OCI-LY3 (cell line): Measurements from ENCODE around the gene LILRA2.

Source experiments
- H2AFZ ChIP-seq: fragments of 200-600, 300-600 bp; shearing (Covaris generic); 2 replicates; pipeline ENCODE4 v1.6.0; 2014; ENCODE audit warnings: antibody characterized with exemption, low read depth, low read length
- H3K27ac ChIP-seq: fragments of 200-600, 300-600 bp; sonication (generic); 2 replicates; pipeline ENCODE4 v1.5.1; 2014; ENCODE audit warnings: mild to moderate bottlenecking, low read length, moderate library complexity, mixed read lengths
- H3K27me3 ChIP-seq: fragments of 200-600, 300-600 bp; sonication (generic); 2 replicates; pipeline ENCODE4 v1.6.1; 2014; ENCODE audit warnings: low read depth, low read length, mixed read lengths
- H3K36me3 ChIP-seq: fragments of 200-600, 300-600 bp; sonication (generic); replicated peaks from 2 replicates; pipeline ENCODE3; 2014; ENCODE audit warnings: low read depth, low read length, mixed read lengths
- H3K4me1 ChIP-seq: fragments of 300-600, 200-600 bp; sonication (generic); 2 replicates; pipeline ENCODE4 v1.6.1; 2014; ENCODE audit warnings: low read length, mixed read lengths
- H3K4me2 ChIP-seq: fragments of 200-600, 300-600 bp; sonication (generic); 2 replicates; pipeline ENCODE4 v1.6.1; 2014; ENCODE audit warnings: low read length, mixed read lengths
- H3K4me3 ChIP-seq: fragments of 300-600, 200-600 bp; sonication (generic); 2 replicates; pipeline ENCODE4 v1.5.1; 2014; ENCODE audit warnings: antibody characterized with exemption, mild to moderate bottlenecking, low read length, moderate library complexity
- H3K79me2 ChIP-seq: fragments of 300-600, 200-600 bp; shearing (Covaris generic); 2 replicates; pipeline ENCODE4 v1.6.1; 2014; ENCODE audit warnings: mild to moderate bottlenecking, low read length, mixed read lengths
- H3K9ac ChIP-seq: fragments of 300-600, 200-600 bp; shearing (Covaris generic); 2 replicates; pipeline ENCODE4 v1.6.0; 2014; ENCODE audit warnings: mild to moderate bottlenecking, low read length, moderate library complexity
- H3K9me3 ChIP-seq: fragments of 200-600, 300-600 bp; shearing (Covaris generic); 2 replicates; pipeline ENCODE4 v1.6.1; 2014; ENCODE audit warnings: low read length, mixed read lengths; ENCODE audit not compliant: insufficient read depth
- H4K20me1 ChIP-seq: fragments of 200-600, 300-600 bp; sonication (generic); 2 replicates; pipeline ENCODE4 v1.6.1; 2016; ENCODE audit warnings: low read length, mixed read lengths; ENCODE audit not compliant: insufficient read depth
- EZH2phosphoT487 ChIP-seq: fragments of 200-600 bp; shearing (Covaris generic); IDR thresholded peaks from 2 replicates; pipeline ENCODE4 v1.6.1; 2018; ENCODE audit warnings: antibody characterized with exemption, mixed run types, low read depth
- TF ChIP-seq, protein P1 (sequence below): fragments of 200-600, 300-600 bp; sonication (generic); IDR thresholded peaks from 2 replicates; pipeline ENCODE4 v1.5.1; 2014; ENCODE audit warnings: antibody characterized with exemption, low read length, low read depth

LILRA2 gene

DNA sequence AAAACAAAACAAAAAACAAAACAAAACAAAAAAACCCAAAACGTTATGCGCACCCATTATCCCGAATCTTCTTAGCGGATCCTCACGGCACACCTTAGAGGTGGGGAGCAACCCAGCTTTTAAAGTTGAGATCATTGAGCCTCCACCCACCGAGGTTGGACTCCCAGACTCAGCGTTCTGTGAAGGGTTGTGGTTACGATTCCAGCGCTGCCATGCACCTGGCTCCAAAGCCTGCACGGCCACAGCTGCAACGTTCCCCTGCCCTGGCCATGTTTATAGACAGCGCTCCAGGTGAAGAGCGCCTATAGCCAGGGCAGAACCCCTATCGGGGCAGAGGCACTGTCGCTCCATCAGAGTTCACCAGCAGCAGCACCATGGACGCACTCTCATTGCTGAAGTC lies 18.7 kb upstream of the LILRA2 start:
- Histone ChIP-seq H3K4me3 (no peak overlapping the region), H3K9me3 (no peaks in the 10 kb centered on the region), H4K20me1 (no peaks in the 10 kb centered on the region), H3K27me3 (peaks cover 32% of the 10 kb centered on the region), H3K4me2 (no peak overlapping the region), H3K36me3 (no peaks in the 10 kb centered on the region), H2AFZ (no peak overlapping the region), H3K79me2 (no peaks in the 10 kb centered on the region), H3K9ac (no peak overlapping the region), H3K27ac (no peak overlapping the region), H3K4me1 (no peaks in the 10 kb centered on the region)
- no peak for TF ChIP-seq EZH2phosphoT487
- TF ChIP-seq, protein P1, sequence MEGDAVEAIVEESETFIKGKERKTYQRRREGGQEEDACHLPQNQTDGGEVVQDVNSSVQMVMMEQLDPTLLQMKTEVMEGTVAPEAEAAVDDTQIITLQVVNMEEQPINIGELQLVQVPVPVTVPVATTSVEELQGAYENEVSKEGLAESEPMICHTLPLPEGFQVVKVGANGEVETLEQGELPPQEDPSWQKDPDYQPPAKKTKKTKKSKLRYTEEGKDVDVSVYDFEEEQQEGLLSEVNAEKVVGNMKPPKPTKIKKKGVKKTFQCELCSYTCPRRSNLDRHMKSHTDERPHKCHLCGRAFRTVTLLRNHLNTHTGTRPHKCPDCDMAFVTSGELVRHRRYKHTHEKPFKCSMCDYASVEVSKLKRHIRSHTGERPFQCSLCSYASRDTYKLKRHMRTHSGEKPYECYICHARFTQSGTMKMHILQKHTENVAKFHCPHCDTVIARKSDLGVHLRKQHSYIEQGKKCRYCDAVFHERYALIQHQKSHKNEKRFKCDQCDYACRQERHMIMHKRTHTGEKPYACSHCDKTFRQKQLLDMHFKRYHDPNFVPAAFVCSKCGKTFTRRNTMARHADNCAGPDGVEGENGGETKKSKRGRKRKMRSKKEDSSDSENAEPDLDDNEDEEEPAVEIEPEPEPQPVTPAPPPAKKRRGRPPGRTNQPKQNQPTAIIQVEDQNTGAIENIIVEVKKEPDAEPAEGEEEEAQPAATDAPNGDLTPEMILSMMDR, result no peak

DNA sequence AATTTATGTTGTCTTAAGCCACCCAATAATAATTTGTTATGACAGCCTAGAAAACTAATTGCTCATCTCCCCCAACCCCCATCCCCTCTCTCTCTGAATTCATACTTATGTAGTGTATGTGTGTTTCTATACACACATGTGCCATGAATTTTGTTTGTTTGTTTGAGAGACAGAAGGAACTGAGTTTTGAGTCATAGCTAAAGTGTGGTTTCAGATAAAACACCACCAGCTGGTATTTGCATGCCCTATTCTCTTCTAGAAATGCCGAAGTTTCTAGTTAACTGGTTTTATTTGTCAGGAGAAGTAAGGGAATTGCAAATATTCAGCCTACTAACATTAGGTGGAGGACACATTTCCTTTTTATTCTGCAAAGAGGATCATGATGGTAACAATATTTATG lies 17.4 kb upstream of the LILRA2 start:
- no peak overlapping the region for H3K9ac ChIP-seq
- H3K36me3 ChIP-seq, result no peaks in the 10 kb centered on the region
- no peak overlapping the region for H3K4me3 ChIP-seq
- H3K4me2 ChIP-seq, result no peak overlapping the region
- H4K20me1 ChIP-seq, result no peaks in the 10 kb centered on the region
- peaks cover 32% of the 10 kb centered on the region for H3K27me3 ChIP-seq
- H2AFZ ChIP-seq, result no peak overlapping the region
- TF ChIP-seq, protein P1, result no peak
- H3K4me1 ChIP-seq, result no peaks in the 10 kb centered on the region
- no peaks in the 10 kb centered on the region for H3K79me2 ChIP-seq
- H3K27ac ChIP-seq, result no peak overlapping the region
- H3K9me3 ChIP-seq, result no peaks in the 10 kb centered on the region

DNA sequence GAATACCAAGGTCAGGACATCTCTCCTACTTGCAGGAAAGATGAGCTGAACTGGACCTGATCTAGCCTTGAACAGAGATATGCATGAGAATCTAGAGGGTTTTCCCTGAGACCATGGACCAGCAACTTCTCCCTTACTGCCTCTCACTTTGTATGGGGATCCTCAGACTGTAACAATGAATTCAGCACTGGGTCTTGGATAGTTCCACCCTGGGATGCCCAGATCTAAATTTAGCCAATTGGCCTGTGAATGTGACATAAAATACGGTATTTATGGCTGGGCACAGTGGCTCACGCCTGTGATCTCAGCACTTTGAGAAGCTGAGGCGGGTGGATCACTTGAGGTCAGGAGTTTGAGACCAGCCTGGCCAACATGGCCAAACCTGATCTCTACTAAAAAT lies 15.3 kb upstream of the LILRA2 start:
- no peak overlapping the region for H3K9ac ChIP-seq
- no peaks in the 10 kb centered on the region for H3K79me2 ChIP-seq
- no peaks in the 10 kb centered on the region for H3K36me3 ChIP-seq
- peaks cover 37% of the 10 kb centered on the region for H3K27me3 ChIP-seq
- H2AFZ ChIP-seq, result no peak overlapping the region
- H3K4me1 ChIP-seq, result no peaks in the 10 kb centered on the region
- no peak overlapping the region for H3K4me2 ChIP-seq
- no peak overlapping the region for H3K4me3 ChIP-seq
- TF ChIP-seq EZH2phosphoT487, result no peak
- TF ChIP-seq, protein P1, result no peak
- H3K9me3 ChIP-seq, result no peaks in the 10 kb centered on the region
- no peak overlapping the region for H3K27ac ChIP-seq
- no peaks in the 10 kb centered on the region for H4K20me1 ChIP-seq

DNA sequence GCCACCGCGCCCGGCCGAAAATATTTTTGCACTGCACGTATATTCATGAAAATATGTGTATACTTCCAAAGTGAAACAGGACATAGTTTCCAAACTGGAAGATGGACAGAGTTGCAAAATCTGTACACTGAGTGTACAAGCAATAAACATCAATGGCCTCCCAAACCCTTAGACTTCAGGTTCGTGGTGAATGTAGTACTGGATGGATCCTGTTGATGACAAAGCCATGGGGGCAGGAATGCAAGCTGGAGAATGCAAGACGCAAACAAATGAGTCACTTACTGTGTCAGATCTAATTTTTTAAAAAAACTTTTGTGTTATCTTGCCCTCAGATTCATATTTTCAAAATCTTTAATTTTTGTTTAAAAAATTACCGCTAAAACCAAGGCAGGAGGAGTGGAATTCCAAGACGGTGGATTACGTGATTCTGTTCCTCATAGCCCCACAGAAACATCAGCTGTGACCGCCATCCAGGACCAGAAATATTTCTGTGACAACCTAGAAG lies 12.7 kb upstream of the LILRA2 start:
- no peaks in the 10 kb centered on the region for H4K20me1 ChIP-seq
- H3K4me3 ChIP-seq, result no peak overlapping the region
- no peak for TF ChIP-seq EZH2phosphoT487
- TF ChIP-seq, protein P1, result no peak
- peaks cover 40% of the 10 kb centered on the region for H3K27me3 ChIP-seq
- no peak overlapping the region for H3K4me2 ChIP-seq
- no peaks in the 10 kb centered on the region for H3K9me3 ChIP-seq
- no peak overlapping the region for H3K27ac ChIP-seq
- H3K4me1 ChIP-seq, result no peaks in the 10 kb centered on the region
- H3K79me2 ChIP-seq, result no peaks in the 10 kb centered on the region
- no peaks in the 10 kb centered on the region for H3K36me3 ChIP-seq
- no peak overlapping the region for H3K9ac ChIP-seq
- no peak overlapping the region for H2AFZ ChIP-seq
